ENCODE data around the gene ENTREP3. TPM values are rescaled to one million over a fixed set of nuclear protein-coding genes. Genes with fewer than 3 reads are reported as not detected.
A peak's percentile ranks its signal among the peaks of the same experiment; 100 is the strongest.

Gene ENTREP3
- polyA plus RNA-seq, 1 donor from 2014 or later: 1.7 TPM

- Mint-ChIP-seq H3K36me3 (peaks cover 2% of the 10 kb centered on the region), H3K4me3 (no peak overlapping the region), H3K27ac (no peak overlapping the region), H3K9me3 (no peaks in the 10 kb centered on the region), H3K27me3 (no peaks in the 10 kb centered on the region), H3K4me1 (peaks cover 0 to 2% (median 0%) of the 10 kb centered on the region in 3 donors)
These were observed 31.3 kb upstream of the ENTREP3 start for GRCh38 chr1:155286544-155286943.

DNA sequence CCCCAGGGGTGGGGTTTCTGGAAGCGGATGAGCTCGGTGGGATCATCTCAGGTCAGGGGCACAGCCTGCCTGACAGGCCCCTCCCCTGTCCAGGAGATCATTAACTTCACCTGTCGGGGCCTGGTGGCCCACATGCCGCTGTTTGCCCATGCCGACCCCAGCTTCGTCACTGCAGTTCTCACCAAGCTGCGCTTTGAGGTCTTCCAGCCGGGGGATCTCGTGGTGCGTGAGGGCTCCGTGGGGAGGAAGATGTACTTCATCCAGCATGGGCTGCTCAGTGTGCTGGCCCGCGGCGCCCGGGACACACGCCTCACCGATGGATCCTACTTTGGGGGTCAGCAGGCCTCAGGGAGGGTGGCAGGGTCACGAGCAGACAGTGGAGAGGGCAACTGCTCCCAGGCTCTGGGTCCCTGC is 30.4 kb upstream of the ENTREP3 start:
- no peaks in the 10 kb centered on the region for H3K27me3 Mint-ChIP-seq
- peaks cover 0 to 2% (median 0%) of the 10 kb centered on the region in 3 donors for H3K4me1 Mint-ChIP-seq
- H3K9me3 Mint-ChIP-seq: no peaks in the 10 kb centered on the region
- H3K36me3 Mint-ChIP-seq: peaks cover 2% of the 10 kb centered on the region
- no peak overlapping the region for H3K27ac Mint-ChIP-seq
- no peak overlapping the region for H3K4me3 Mint-ChIP-seq

- H3K4me1 Mint-ChIP-seq: peaks cover 0 to 2% (median 0%) of the 10 kb centered on the region in 3 donors
- no peak overlapping the region for H3K4me3 Mint-ChIP-seq
- no peak overlapping the region for H3K27ac Mint-ChIP-seq
- H3K36me3 Mint-ChIP-seq: peaks cover 2% of the 10 kb centered on the region
- no peaks in the 10 kb centered on the region for H3K9me3 Mint-ChIP-seq
- no peaks in the 10 kb centered on the region for H3K27me3 Mint-ChIP-seq
These were observed 29.8 kb upstream of the ENTREP3 start for GRCh38 chr1:155285063-155285462.

DNA sequence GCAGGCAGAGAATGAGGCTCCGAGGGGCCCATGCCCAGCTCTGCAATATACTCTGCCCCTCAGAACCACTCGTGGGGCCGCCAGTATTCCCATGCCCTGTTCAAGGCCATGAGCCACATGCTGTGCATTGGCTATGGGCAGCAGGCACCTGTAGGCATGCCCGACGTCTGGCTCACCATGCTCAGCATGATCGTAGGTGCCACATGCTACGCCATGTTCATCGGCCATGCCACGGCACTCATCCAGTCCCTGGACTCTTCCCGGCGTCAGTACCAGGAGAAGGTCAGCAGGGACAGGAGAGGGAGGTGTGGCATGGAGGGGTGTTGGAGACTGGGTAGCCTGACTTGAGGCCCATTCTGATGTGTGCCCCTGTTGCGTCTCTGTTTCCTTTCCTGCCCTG is 29.2 kb upstream of the ENTREP3 start:
- Mint-ChIP-seq H3K4me3 (no peak overlapping the region), H3K36me3 (peaks cover 2% of the 10 kb centered on the region), H3K27ac (no peak overlapping the region), H3K4me1 (peaks cover 0 to 2% (median 0%) of the 10 kb centered on the region in 3 donors), H3K9me3 (no peaks in the 10 kb centered on the region), H3K27me3 (no peaks in the 10 kb centered on the region)

GRCh38 chr1:155282488-155283091 is 27.3 kb upstream of the ENTREP3 start:
- H3K36me3 Mint-ChIP-seq: no peaks in the 10 kb centered on the region
- no peak overlapping the region for H3K27ac Mint-ChIP-seq
- H3K9me3 Mint-ChIP-seq: no peaks in the 10 kb centered on the region
- H3K27me3 Mint-ChIP-seq: no peaks in the 10 kb centered on the region
- no peak overlapping the region for H3K4me3 Mint-ChIP-seq
- peaks cover 5 to 8% (median 8%) of the 10 kb centered on the region in 3 donors for H3K4me1 Mint-ChIP-seq

GRCh38 chr1:155279268-155279667 is 24.0 kb upstream of the ENTREP3 start:
- H3K4me3 Mint-ChIP-seq: peak overlapping the region in 1 of 4 donors; percentile 77
- H3K9me3 Mint-ChIP-seq: no peaks in the 10 kb centered on the region
- H3K4me1 Mint-ChIP-seq: peaks cover 13 to 26% (median 16%) of the 10 kb centered on the region in 3 donors
- no peaks in the 10 kb centered on the region for H3K27me3 Mint-ChIP-seq
- peak overlapping the region in 2 of 3 donors; percentile 57 to 73 for H3K27ac Mint-ChIP-seq
- no peaks in the 10 kb centered on the region for H3K36me3 Mint-ChIP-seq

GRCh38 chr1:155278689-155279160 is 23.4 kb upstream of the ENTREP3 start:
- no peaks in the 10 kb centered on the region for H3K27me3 Mint-ChIP-seq
- peak overlapping the region; percentile 53 to 73 (median 57) for H3K27ac Mint-ChIP-seq
- peaks cover 15 to 28% (median 18%) of the 10 kb centered on the region in 3 donors for H3K4me1 Mint-ChIP-seq
- no peaks in the 10 kb centered on the region for H3K9me3 Mint-ChIP-seq
- H3K36me3 Mint-ChIP-seq: no peaks in the 10 kb centered on the region
- peak overlapping the region; percentile 77 to 90 (median 84) for H3K4me3 Mint-ChIP-seq

GRCh38 chr1:155277902-155278688 is 22.8 kb upstream of the ENTREP3 start:
- H3K27me3 Mint-ChIP-seq: no peaks in the 10 kb centered on the region
- H3K36me3 Mint-ChIP-seq: no peaks in the 10 kb centered on the region

GRCh38 chr1:155277070-155277901 is 22.0 kb upstream of the ENTREP3 start, which contains the start of gene HCN3:
Gene HCN3 (plus strand): TSS chr1:155277463. CDS start chr1:155277591, 128 bp downstream.
- Mint-ChIP-seq H3K27ac (peak within 1 kb of the TSS; percentile 23 to 57 (median 43)), H3K4me1 (peaks cover 25 to 34% (median 26%) of the 10 kb centered on the region in 3 donors), H3K36me3 (no peaks in the 10 kb centered on the region), H3K4me3 (peak within 1 kb of the TSS; percentile 77 to 90 (median 84)), H3K27me3 (no peaks in the 10 kb centered on the region), H3K9me3 (no peaks in the 10 kb centered on the region)

More at GRCh38 chr1:155277902-155278688, 22.8 kb upstream of the ENTREP3 start:
- H3K27ac Mint-ChIP-seq: peak overlapping the region; percentile 53 to 73 (median 57)
- H3K9me3 Mint-ChIP-seq: no peaks in the 10 kb centered on the region
- peak overlapping the region; percentile 77 to 90 (median 84) for H3K4me3 Mint-ChIP-seq
- peaks cover 19 to 30% (median 20%) of the 10 kb centered on the region in 3 donors for H3K4me1 Mint-ChIP-seq

DNA sequence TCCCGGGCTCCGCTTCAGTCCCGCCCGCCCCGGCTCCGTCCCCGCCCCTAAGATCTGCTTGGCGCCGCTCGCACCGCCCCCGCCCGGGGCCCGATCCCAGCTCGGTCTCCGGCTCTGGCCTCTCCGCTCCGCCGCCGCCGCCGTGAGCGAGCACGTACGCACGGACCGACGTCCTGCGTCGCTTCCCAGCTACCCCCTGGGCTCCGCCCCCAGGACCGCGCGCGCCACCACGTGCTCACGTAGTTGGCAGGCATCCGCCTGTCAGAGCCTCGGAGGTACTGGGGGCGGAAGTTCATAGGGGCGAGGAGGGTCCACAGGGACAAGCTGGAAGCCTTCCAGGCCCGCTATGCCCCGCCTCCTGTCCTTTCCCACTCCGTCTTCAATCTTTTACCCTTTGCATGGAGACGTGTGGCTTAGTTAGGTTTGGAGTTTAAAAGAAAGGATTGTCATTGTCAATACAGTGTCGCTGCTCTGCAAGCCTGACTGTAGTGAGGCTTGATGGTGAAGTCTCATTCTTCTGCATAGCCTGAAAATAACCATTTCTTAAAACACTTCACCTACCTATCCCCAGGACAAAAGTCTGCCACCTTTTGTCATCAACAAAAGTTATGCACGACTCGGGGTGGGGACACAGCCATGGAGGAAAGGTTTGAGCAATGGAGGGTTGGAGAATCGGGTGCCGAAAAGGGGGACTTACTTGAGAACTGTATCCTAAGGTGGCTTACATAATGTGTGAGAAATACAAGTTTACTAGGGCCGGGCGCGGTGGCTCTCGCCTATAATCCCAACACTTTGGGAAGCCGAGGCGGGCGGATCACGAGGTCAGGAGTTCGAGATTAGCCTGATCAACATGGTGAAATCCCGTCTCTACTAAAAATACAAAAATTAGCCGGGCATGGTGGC is 18.3 kb upstream of the ENTREP3 start, which contains the start of gene CLK2:
Gene CLK2, minus strand, starts transcription at position 162 of the 903 bp plus-strand sequence. CDS start 2,527 bp downstream, outside the sequence.
- H3K27ac Mint-ChIP-seq: peak within 1 kb of the TSS; percentile 79 to 96 (median 93)
- H3K4me3 Mint-ChIP-seq: peak within 1 kb of the TSS; percentile 85 to 100 (median 95)
- no peaks in the 10 kb centered on the region for H3K27me3 Mint-ChIP-seq
- no peaks in the 10 kb centered on the region for H3K9me3 Mint-ChIP-seq
- H3K36me3 Mint-ChIP-seq: no peaks in the 10 kb centered on the region
- peaks cover 31 to 37% (median 33%) of the 10 kb centered on the region in 3 donors for H3K4me1 Mint-ChIP-seq

GRCh38 chr1:155272466-155273342 is 17.4 kb upstream of the ENTREP3 start:
- H3K36me3 Mint-ChIP-seq: no peaks in the 10 kb centered on the region
- H3K4me3 Mint-ChIP-seq: peak overlapping the region; percentile 85 to 100 (median 95)
- H3K9me3 Mint-ChIP-seq: no peaks in the 10 kb centered on the region
- peak overlapping the region; percentile 79 to 96 (median 93) for H3K27ac Mint-ChIP-seq
- peaks cover 28 to 32% (median 30%) of the 10 kb centered on the region in 3 donors for H3K4me1 Mint-ChIP-seq
- no peaks in the 10 kb centered on the region for H3K27me3 Mint-ChIP-seq

- Mint-ChIP-seq H3K9me3 (no peaks in the 10 kb centered on the region), H3K27ac (no peak overlapping the region), H3K4me1 (peaks cover 14 to 22% (median 21%) of the 10 kb centered on the region in 3 donors), H3K4me3 (peak overlapping the region in 2 of 4 donors; percentile 48 to 70), H3K36me3 (peaks cover 4% of the 10 kb centered on the region), H3K27me3 (no peaks in the 10 kb centered on the region)
These were observed 14.1 kb upstream of the ENTREP3 start for GRCh38 chr1:155269381-155269780.

GRCh38 chr1:155268630-155269029 is 13.3 kb upstream of the ENTREP3 start:
- Mint-ChIP-seq H3K4me1 (peaks cover 11 to 19% (median 19%) of the 10 kb centered on the region in 3 donors), H3K36me3 (peaks cover 4% of the 10 kb centered on the region), H3K27ac (no peak overlapping the region)

More at GRCh38 chr1:155268630-155269029, 13.3 kb upstream of the ENTREP3 start:
- H3K4me3 Mint-ChIP-seq: no peak overlapping the region
- H3K27me3 Mint-ChIP-seq: no peaks in the 10 kb centered on the region
- H3K9me3 Mint-ChIP-seq: no peaks in the 10 kb centered on the region
